PC-9 (cell line): ENCODE data around the gene HCN1. TPM values are rescaled to one million over a fixed set of nuclear protein-coding genes. Genes with fewer than 3 reads are reported as not detected.
"Not testable (repeated sequence)": the region's sequence is repeated elsewhere in the genome, so short reads cannot be mapped to it uniquely, and the experiment has no call there.

Source experiments
- BruUV-seq: library from RNA; stranded (reverse); fragments of 400-500 nt; replicated peaks from 2 replicates; lab custom pipeline; 2021; lab: Mats Ljungman, UMichigan
- CTCF ChIA-PET: fragments of 300-600 bp; sonication (Branson Sonifier 250); formaldehyde crosslinking; loops from one replicate; lab custom pipeline; 2022; ENCODE audit warnings: antibody characterized with exemption; lab: Charles Lee
- POLR2A ChIA-PET: fragments of 300-600 bp; sonication (Branson Sonifier 250); formaldehyde crosslinking; loops from one replicate; lab custom pipeline; 2022; ENCODE audit warnings: antibody characterized with exemption; ENCODE audit not compliant: unreplicated experiment; lab: Charles Lee
- DNase-seq, 2 experiments: peaks; one replicate each; pipeline versions ENCODE4 v3.0.0 to v3.0.0-alpha.2; 2015 to 2022; ENCODE audit warnings: mixed read lengths in 1 of 2
- H2AFZ ChIP-seq: fragments of 200-600 bp; sonication (generic); 2 replicates; pipeline ENCODE4 v1.8.1; 2017; ENCODE audit warnings: antibody characterized with exemption
- H3F3A ChIP-seq: fragments of 200-600 bp; sonication (generic); 2 replicates; pipeline ENCODE4 v1.8.1; 2017; ENCODE audit warnings: antibody characterized with exemption, mild to moderate bottlenecking, low read depth; ENCODE audit not compliant: insufficient read depth
- H3K27ac ChIP-seq: fragments of 200-600 bp; sonication (generic); 2 replicates; pipeline ENCODE4 v1.6.1; 2016; ENCODE audit warnings: mixed run types
- H3K27me3 ChIP-seq: fragments of 200-600 bp; sonication (generic); 2 replicates; pipeline ENCODE4 v1.6.1; 2016; ENCODE audit warnings: low read depth, mixed run types; ENCODE audit not compliant: insufficient read depth
- H3K36me3 ChIP-seq: fragments of 200-600 bp; sonication (generic); 2 replicates; pipeline ENCODE4 v1.6.1; 2016; ENCODE audit warnings: low read depth, mixed run types
- H3K4me1 ChIP-seq: fragments of 200-600 bp; sonication (generic); replicated peaks from 2 replicates; pipeline ENCODE4 v1.6.1; 2016; ENCODE audit warnings: mixed run types; ENCODE audit not compliant: insufficient read depth
- H3K4me2 ChIP-seq: fragments of 200-600 bp; sonication (generic); 2 replicates; pipeline ENCODE4 v1.6.1; 2017; ENCODE audit warnings: mixed run types
- H3K4me3 ChIP-seq: fragments of 200-600 bp; sonication (generic); 2 replicates; pipeline ENCODE4 v1.6.1; 2016; ENCODE audit warnings: mixed run types
- H3K79me2 ChIP-seq: fragments of 200-600 bp; sonication (generic); 2 replicates; pipeline ENCODE4 v1.6.1; 2017; ENCODE audit warnings: low read depth, mixed run types
- H3K9me2 ChIP-seq: fragments of 200-600 bp; sonication (generic); 2 replicates; pipeline ENCODE4 v1.8.1; 2017; ENCODE audit warnings: mild to moderate bottlenecking; ENCODE audit not compliant: insufficient read depth
- H3K9me3 ChIP-seq: fragments of 200-600 bp; sonication (generic); 2 replicates; pipeline ENCODE4 v1.8.1; 2016; ENCODE audit warnings: low read depth; ENCODE audit not compliant: insufficient read depth
- H4K20me1 ChIP-seq: fragments of 200-600 bp; sonication (generic); 2 replicates; pipeline ENCODE4 v1.8.1; 2017; ENCODE audit not compliant: insufficient read depth
- EZH2 ChIP-seq: fragments of 200-600 bp; sonication (generic); IDR thresholded peaks from 2 replicates; pipeline ENCODE4 v1.8.0; 2017; ENCODE audit warnings: antibody characterized with exemption, low read depth
- intact Hi-C: fragments of 100-400 bp; cut with micrococcal nuclease; formaldehyde crosslinking; loops from one replicate; pipeline ENCODE4 v1.10.0; 2022; ENCODE audit not compliant: unreplicated experiment
- total RNA-seq: library from RNA; stranded (reverse); gene quantifications from 2 replicates; pipeline ENCODE4 v1.2.3, GENCODE V29; 2021
- TF ChIP-seq, protein P1 (sequence below): fragments of 200-600 bp; sonication (generic); conservative IDR thresholded peaks from 2 replicates; pipeline ENCODE4 v1.6.1; 2017; ENCODE audit warnings: mixed run types, antibody characterized with exemption, mild to moderate bottlenecking, moderate library complexity

The HCN1 gene
- total RNA-seq, 1 experiment from 2014 or later: not detected

DNA sequence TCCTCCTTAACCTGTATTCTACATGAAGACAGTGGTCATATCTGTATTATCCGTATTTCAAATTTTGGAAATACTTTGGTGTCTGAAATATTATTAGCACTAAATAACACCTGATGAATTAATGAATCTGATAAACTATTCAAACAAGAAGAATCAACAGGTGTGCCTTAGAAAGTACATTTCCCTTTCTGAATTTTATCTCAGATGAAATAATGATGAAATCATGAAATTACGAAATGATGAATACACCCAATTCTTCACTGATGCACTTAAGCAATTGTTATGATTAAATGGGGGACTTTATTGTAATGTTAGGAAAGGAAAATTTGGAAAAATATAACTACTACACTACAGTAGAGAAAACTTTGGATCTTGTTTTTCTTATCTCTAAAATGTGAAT is 313.6 kb downstream of the HCN1 start:
- H3K27me3 ChIP-seq: no peaks in the 10 kb centered on the region
- H3K9me3 ChIP-seq: no peaks in the 10 kb centered on the region
- no peaks in the 10 kb centered on the region; the same call in 1 of the 2 replicates for H3K9me2 ChIP-seq
- no peak overlapping the region for H3K4me3 ChIP-seq
- CTCF ChIA-PET: no interaction called here
- TF ChIP-seq EZH2: no peak
- TF ChIP-seq, protein P1, sequence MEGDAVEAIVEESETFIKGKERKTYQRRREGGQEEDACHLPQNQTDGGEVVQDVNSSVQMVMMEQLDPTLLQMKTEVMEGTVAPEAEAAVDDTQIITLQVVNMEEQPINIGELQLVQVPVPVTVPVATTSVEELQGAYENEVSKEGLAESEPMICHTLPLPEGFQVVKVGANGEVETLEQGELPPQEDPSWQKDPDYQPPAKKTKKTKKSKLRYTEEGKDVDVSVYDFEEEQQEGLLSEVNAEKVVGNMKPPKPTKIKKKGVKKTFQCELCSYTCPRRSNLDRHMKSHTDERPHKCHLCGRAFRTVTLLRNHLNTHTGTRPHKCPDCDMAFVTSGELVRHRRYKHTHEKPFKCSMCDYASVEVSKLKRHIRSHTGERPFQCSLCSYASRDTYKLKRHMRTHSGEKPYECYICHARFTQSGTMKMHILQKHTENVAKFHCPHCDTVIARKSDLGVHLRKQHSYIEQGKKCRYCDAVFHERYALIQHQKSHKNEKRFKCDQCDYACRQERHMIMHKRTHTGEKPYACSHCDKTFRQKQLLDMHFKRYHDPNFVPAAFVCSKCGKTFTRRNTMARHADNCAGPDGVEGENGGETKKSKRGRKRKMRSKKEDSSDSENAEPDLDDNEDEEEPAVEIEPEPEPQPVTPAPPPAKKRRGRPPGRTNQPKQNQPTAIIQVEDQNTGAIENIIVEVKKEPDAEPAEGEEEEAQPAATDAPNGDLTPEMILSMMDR: no peak
- H3K27ac ChIP-seq: no peak overlapping the region
- no peaks in the 10 kb centered on the region for H3K36me3 ChIP-seq
- BruUV-seq: no TSS peak
- no peak for DNase-seq
- no peaks in the 10 kb centered on the region for H3K79me2 ChIP-seq
- H3F3A ChIP-seq: no peaks in the 10 kb centered on the region
- intact Hi-C loops: no loop called here
- no peak overlapping the region for H2AFZ ChIP-seq
- no peaks in the 10 kb centered on the region for H4K20me1 ChIP-seq
- H3K4me1 ChIP-seq: no peaks in the 10 kb centered on the region
- H3K4me2 ChIP-seq: no peak overlapping the region
- POLR2A ChIA-PET: no interaction called here

- Histone ChIP-seq H3K4me1 (no peaks in the 10 kb centered on the region), H3K27ac (no peak overlapping the region), H3K4me2 (no peak overlapping the region), H3F3A (peaks cover 3% of the 10 kb centered on the region; the same call in 1 of the 2 replicates), H2AFZ (no peak overlapping the region), H3K36me3 (no peaks in the 10 kb centered on the region), H3K4me3 (no peak overlapping the region), H3K9me2 (peaks cover 7% of the 10 kb centered on the region), H4K20me1 (no peaks in the 10 kb centered on the region), H3K79me2 (no peaks in the 10 kb centered on the region), H3K27me3 (no peaks in the 10 kb centered on the region), H3K9me3 (no peaks in the 10 kb centered on the region)
- DNase-seq: no peak
- BruUV-seq: no TSS peak
- intact Hi-C loops: no loop called here
- ChIA-PET POLR2A (no interaction called here), CTCF (no interaction called here)
- TF ChIP-seq, protein P1: no peak
- no peak for TF ChIP-seq EZH2
These were observed 319.8 kb downstream of the HCN1 start for GRCh38 chr5:45376417-45376816.

DNA sequence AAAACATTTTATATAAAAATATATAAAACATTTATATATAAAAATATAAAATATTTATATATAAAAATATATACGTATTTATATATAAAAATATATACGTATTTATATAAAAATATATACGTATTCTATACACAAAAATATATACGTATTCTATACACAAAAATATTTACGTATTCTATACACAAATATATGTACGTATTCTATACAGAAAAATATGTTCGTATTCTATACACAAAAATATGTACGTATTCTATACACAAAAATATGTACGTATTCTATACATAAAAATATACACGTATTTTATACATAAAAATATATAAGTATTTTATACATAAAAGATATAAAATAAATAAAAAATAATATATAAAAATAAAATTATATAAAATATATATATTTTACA is 323.6 kb downstream of the HCN1 start:
- Histone ChIP-seq H3F3A (peaks cover 3% of the 10 kb centered on the region; the same call in 1 of the 2 replicates), H2AFZ (no peak overlapping the region), H3K36me3 (no peaks in the 10 kb centered on the region), H3K27ac (no peak overlapping the region), H3K9me3 (no peaks in the 10 kb centered on the region), H4K20me1 (no peaks in the 10 kb centered on the region), H3K27me3 (no peaks in the 10 kb centered on the region), H3K9me2 (peaks cover 7% of the 10 kb centered on the region; the same call in 1 of the 2 replicates), H3K79me2 (no peaks in the 10 kb centered on the region), H3K4me2 (no peak overlapping the region), H3K4me3 (no peak overlapping the region), H3K4me1 (no peaks in the 10 kb centered on the region)
- POLR2A ChIA-PET: no interaction called here
- CTCF ChIA-PET: no interaction called here
- no peak for DNase-seq
- intact Hi-C loops: no loop called here
- BruUV-seq: no TSS peak
- TF ChIP-seq, protein P1: no peak
- no peak for TF ChIP-seq EZH2

- H3K4me2 ChIP-seq, H3F3A ChIP-seq, H3K27me3 ChIP-seq, H3K27ac ChIP-seq, H2AFZ ChIP-seq, intact Hi-C loops, H3K4me1 ChIP-seq, CTCF ChIA-PET, H3K79me2 ChIP-seq, H4K20me1 ChIP-seq, DNase-seq, H3K9me3 ChIP-seq, BruUV-seq, H3K4me3 ChIP-seq, H3K36me3 ChIP-seq, H3K9me2 ChIP-seq, POLR2A ChIA-PET: not testable (repeated sequence)
These were observed 324.8 kb downstream of the HCN1 start for GRCh38 chr5:45371423-45371822.
